22Rv1 (cell line): ENCODE results near the gene TNK2.
A peak's percentile ranks its signal among the peaks of the same experiment; 100 is the strongest.

Experiments
- H3K27ac ChIP-seq: fragments of 450-650 bp; 2 replicates; pipeline ENCODE4 v1.5.1; 2017
- CTCF ChIP-seq: fragments of 450-650 bp; IDR thresholded peaks from 2 replicates; pipeline ENCODE4 v1.5.1; 2017; ENCODE audit warnings: mild to moderate bottlenecking
- ZFX ChIP-seq: fragments of 450-650 bp; IDR thresholded peaks from 2 replicates; pipeline ENCODE4 v1.6.1; 2017; ENCODE audit warnings: antibody characterized with exemption, borderline replicate concordance

The TNK2 gene

GRCh38 chr3:195895078-195895860, 13.1 kb downstream of the TNK2 start:
- no peak for TF ChIP-seq ZFX
- TF ChIP-seq CTCF, result peak; percentile 78
- H3K27ac ChIP-seq, result peak overlapping the region; percentile 71

- no peak for TF ChIP-seq ZFX
- TF ChIP-seq CTCF, result no peak
- no peak overlapping the region for H3K27ac ChIP-seq
Measured at GRCh38 chr3:195893916-195894465, 14.4 kb downstream of the TNK2 start.

GRCh38 chr3:195893516-195893915, 14.8 kb downstream of the TNK2 start:
- no peak for TF ChIP-seq CTCF
- no peak overlapping the region for H3K27ac ChIP-seq

DNA sequence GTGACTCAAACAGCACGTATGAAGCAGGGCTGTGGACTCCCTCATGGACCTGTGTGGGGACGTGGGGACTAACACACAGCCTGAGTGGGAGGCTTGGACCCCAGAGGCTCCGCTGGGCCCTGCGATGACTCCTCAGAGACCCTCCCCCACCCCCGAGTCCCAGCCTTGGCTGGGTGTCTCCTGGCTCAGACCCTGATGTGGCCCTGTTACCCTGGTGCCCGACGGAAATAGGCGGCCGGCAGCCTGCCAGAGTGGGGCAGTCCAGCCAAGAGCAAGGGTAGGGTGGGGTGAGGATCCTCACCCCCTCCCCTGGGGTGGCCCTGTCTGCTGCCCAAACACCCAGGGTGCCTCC, 15.3 kb downstream of the TNK2 start:
- no peak overlapping the region for H3K27ac ChIP-seq
- TF ChIP-seq ZFX (no peak), CTCF (no peak)

DNA sequence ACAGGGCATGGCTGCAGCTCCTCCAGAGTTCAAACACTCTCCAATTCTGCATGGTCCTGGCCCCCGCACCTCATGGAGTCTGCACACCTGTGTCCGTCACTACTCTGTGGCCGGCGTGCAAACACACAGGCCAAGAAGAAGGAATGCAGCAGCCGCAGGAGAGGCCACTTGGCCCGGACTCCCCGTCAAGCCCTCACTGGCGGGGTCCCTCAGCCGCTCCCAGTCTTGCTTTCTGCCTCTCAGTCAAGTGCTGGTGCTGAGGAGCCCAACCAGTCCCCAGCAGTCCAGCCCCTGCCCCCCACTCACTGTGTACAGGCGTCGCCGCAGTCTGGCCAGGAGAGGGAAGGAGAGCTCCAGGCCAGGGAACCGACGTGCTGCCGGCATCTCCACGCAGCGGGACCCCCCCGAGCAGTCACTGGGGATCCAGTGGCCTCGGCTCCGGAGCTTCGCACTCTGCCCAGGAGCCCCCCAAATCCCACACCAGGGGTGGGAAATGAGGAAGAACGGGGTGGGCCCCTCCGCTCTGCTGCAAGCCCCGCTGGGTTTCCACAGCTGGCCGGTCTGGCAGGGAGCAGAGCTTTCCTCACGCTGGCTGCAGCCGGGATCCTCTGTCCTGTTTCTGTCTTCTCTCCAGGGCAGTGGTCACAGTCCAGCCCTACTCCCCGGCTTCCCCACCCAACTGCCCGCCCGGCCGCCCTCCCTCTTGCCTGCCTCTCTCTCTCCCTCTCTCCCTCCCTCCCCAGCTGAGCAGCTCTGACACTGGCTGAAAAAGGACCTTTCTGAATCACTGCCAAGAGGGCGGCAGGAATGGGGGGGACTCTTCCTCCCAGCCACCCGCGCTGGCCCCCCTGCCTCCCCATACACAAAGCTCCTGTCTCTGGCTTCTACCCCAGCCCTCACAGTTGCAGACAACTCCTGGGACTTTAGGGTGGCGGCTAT, 16.0 kb downstream of the TNK2 start:
- H3K27ac ChIP-seq, result no peak overlapping the region
- TF ChIP-seq ZFX (no peak), CTCF (no peak)

- no peak overlapping the region for H3K27ac ChIP-seq
- TF ChIP-seq ZFX (no peak), CTCF (no peak)
Measured at GRCh38 chr3:195891431-195892104, 16.8 kb downstream of the TNK2 start.
